Measurements from ENCODE around the gene SLC44A2. TPM values are rescaled to one million over a fixed set of nuclear protein-coding genes. Genes with fewer than 3 reads are reported as not detected.

SLC44A2 gene
- total and polyA plus RNA-seq, 2 of the 8 experiments (the other 6 are each of a cell fraction or from before 2014, with no cell fraction given), result 105 to 120 TPM

DNA sequence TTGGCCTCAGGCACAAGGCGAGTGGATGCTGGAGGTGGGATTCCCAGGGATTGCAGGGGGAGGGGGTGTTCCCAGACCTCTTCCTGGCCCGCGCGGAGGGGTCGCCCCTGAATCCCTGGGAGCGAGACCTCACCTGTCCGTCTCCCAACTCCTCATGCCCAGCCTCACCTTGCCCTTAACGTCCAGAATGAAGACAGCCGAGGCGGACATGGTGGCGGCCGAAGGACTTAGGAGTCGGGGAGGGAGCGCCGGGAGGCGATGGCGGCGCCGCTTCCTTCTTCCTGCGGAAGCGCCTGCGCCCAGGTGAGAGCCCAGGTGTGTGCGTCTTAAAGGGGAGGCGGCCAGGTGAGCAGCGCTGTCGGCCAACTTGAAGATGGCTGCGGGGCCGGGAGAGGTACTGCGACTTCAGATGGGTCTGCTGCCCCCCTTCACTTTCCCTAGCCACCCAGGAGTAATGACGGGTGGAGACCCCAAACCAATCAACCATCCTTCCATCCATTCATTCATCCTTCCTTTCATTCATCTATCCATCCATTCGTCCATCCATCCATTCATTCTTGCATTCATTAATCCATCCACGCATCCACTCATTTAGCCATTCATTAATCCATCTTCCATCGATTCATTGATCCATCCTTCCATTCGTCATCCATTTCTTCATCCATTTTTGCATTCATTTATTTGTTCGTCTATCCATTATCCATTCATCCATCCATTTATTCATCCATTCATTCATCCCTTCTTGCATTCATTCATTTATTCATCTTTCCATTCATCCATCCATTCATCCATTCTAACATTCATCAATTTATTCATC lies 38.1 kb upstream of the SLC44A2 start, which contains the start of gene AP1M2 (continued):
- TF ChIP-seq SIRT6 (IDR thresholded peaks at IDR 0.05; ENCODE audit: low read length), result no peak
- TF ChIP-seq RBBP5 (IDR thresholded peaks at IDR 0.05; ENCODE audit: borderline replicate concordance, low read depth, low read length), result no peak
- TF ChIP-seq HDAC2 (IDR thresholded peaks at IDR 0.05; ENCODE audit: borderline replicate concordance in 1 of 2, low read depth in 2 of 2, low read length in 2 of 2), result 0 out of 4 replicates have a peak, but pooled peaks of 1 of the 2 experiments have one; percentile 35
- no peak for TF ChIP-seq NANOG (IDR thresholded peaks at IDR 0.05; ENCODE audit: insufficient read depth, low read depth, low read length, poor library complexity, severe bottlenecking)
- TF ChIP-seq SUZ12 (IDR thresholded peaks at IDR 0.05; ENCODE audit: low read length), result no peak
- no peak for TF ChIP-seq ZNF274 (IDR thresholded peaks at IDR 0.05; ENCODE audit: borderline replicate concordance, extremely low read depth, low read length)
- TF ChIP-seq SIN3A (conservative IDR thresholded peaks at IDR 0.05 in 1 of 2, IDR thresholded peaks at IDR 0.05 in 1 of 2; ENCODE audit: low read depth in 1 of 2, low read length in 2 of 2), result peak in 1 of 2 experiments; percentile 63; a peak in 1 of 4 replicates
- peak; percentile 77 for TF ChIP-seq KDM4A (IDR thresholded peaks at IDR 0.05; ENCODE audit: low read depth, low read length, severe bottlenecking)
- peak in 1 of 2 experiments; percentile 9; a peak in 1 of 4 replicates for TF ChIP-seq RAD21 (IDR thresholded peaks at IDR 0.05 in 1 of 2, conservative IDR thresholded peaks at IDR 0.05 in 1 of 2; ENCODE audit: low read depth in 2 of 2, low read length in 2 of 2)
- TF ChIP-seq EGR1 (IDR thresholded peaks at IDR 0.05; ENCODE audit: borderline replicate concordance, low read depth, low read length), result peak; percentile 59
- TF ChIP-seq YY1 (IDR thresholded peaks at IDR 0.05; ENCODE audit: low read depth, low read length), result peak; percentile 86
- TF ChIP-seq PHF8 (conservative IDR thresholded peaks at IDR 0.05; ENCODE audit: low read depth, low read length), result peak; percentile 63
- TF ChIP-seq TCF12 (IDR thresholded peaks at IDR 0.05; ENCODE audit: low read depth, low read length), result peak; percentile 89
- TF ChIP-seq TBP (IDR thresholded peaks at IDR 0.05; ENCODE audit: low read depth, low read length), result peak; percentile 35; the same call in 1 of the 2 replicates
- no peak for TF ChIP-seq FOSL1 (IDR thresholded peaks at IDR 0.05; ENCODE audit: insufficient read depth, low read depth, low read length)
- no peak for TF ChIP-seq EP300 (IDR thresholded peaks at IDR 0.05; ENCODE audit: borderline replicate concordance in 1 of 2, low read depth in 2 of 2, low read length in 2 of 2)

Data from H1 (cell line).